HepG2 (cell line): ENCODE results near the gene XRCC2. TPM values are rescaled to one million over a fixed set of nuclear protein-coding genes. Genes with fewer than 3 reads are reported as not detected.

ENCODE experiments used
- ATAC-seq: fragments of 200-7000 bp; cut with Tn5 transposase; 3 replicates; pipeline ENCODE4 v1.9.1; 2020; ENCODE audit warnings: mild to moderate bottlenecking, moderate library complexity
- BruUV-seq: library from RNA; stranded (reverse); fragments of 400-500 nt; replicated peaks from 2 replicates; lab custom pipeline; 2021; lab: Mats Ljungman, UMichigan
- CTCF ChIA-PET: fragments of 300-600 bp; formaldehyde crosslinking; extraction: SDS; loops from one replicate; lab custom pipeline; 2021; ENCODE audit warnings: low total read pairs, inconsistent platforms, low intra/inter-chr PET ratio; lab: Yijun Ruan, JAX
- POLR2A ChIA-PET: fragments of 350-600 bp; sonication (Branson Sonifier 250); formaldehyde crosslinking; loops from one replicate; lab custom pipeline; 2020; ENCODE audit warnings: antibody characterized with exemption, inconsistent platforms; lab: Yijun Ruan, JAX
- DNase-seq: peaks from one replicate; pipeline ENCODE4 v3.0.0-alpha.2; 2015; ENCODE audit warnings: low spot score
- FAIRE-seq: peaks from 3 replicates; lab custom pipeline; 2011; peaks lifted over from hg19 to GRCh38; lab: Jason Lieb, UNC
- H2AFZ ChIP-seq: one replicate; pipeline ENCODE4 v1.6.1; 2011; ENCODE audit warnings: low read length, inconsistent platforms
- H3K27ac ChIP-seq: fragments of 300-600 bp; 3 replicates; pipeline ENCODE4 v1.8.0; 2011; ENCODE audit warnings: mixed run types, mild to moderate bottlenecking, mixed read lengths, low read length, inconsistent platforms; ENCODE audit not compliant: insufficient read depth; ENCODE audit errors: extremely low read length
- H3K27me3 ChIP-seq, 2 experiments: fragments of 200-600 bp in 1 of 2; 2 replicates in 1 of 2; 3 replicates in 1 of 2; pipeline versions ENCODE4 v1.6.0 to v1.8.0; 2011; ENCODE audit warnings: low read length in 2 of 2, mild to moderate bottlenecking in 2 of 2, moderate library complexity in 2 of 2, inconsistent platforms in 1 of 2; ENCODE audit not compliant: insufficient read depth in 2 of 2, control insufficient read depth in 1 of 2
- H3K36me3 ChIP-seq, 2 experiments: fragments of 200-600 bp in 1 of 2; replicated peaks in 1 of 2; 2 replicates in 1 of 2; 3 replicates in 1 of 2; pipeline versions ENCODE4 v1.5.1 to v1.8.0; 2011; ENCODE audit warnings: low read length in 2 of 2, inconsistent platforms in 1 of 2; ENCODE audit not compliant: insufficient read depth in 2 of 2, control insufficient read depth in 1 of 2
- H3K4me1 ChIP-seq: 2 replicates; pipeline ENCODE4 v1.5.1; 2012; ENCODE audit warnings: low read length, inconsistent platforms; ENCODE audit not compliant: insufficient read depth
- H3K4me2 ChIP-seq: 2 replicates; pipeline ENCODE4 v1.6.0; 2011; ENCODE audit warnings: low read depth, low read length, inconsistent platforms
- H3K4me3 ChIP-seq, 3 experiments: fragments of 200-600 bp in 1 of 3; sonication (generic), shearing (Covaris generic) in 1 of 3; replicated peaks in 1 of 3; 2 replicates each; pipeline ENCODE4 v1.5.1; 2011 to 2016; ENCODE audit warnings: low read length in 3 of 3, inconsistent platforms in 2 of 3, low read depth in 2 of 3, mild to moderate bottlenecking in 2 of 3, control low read depth in 1 of 3, mixed read lengths in 1 of 3; ENCODE audit not compliant: insufficient read depth in 1 of 3
- H3K79me2 ChIP-seq: one replicate; pipeline ENCODE4 v1.6.1; 2011; ENCODE audit warnings: low read length, inconsistent platforms; ENCODE audit not compliant: insufficient read depth
- H3K9ac ChIP-seq: 2 replicates; pipeline ENCODE4 v1.6.0; 2011; ENCODE audit warnings: mild to moderate bottlenecking, low read depth, low read length, inconsistent platforms; ENCODE audit not compliant: insufficient read depth
- H3K9me3 ChIP-seq: 2 replicates; pipeline ENCODE4 v1.5.1; 2012; ENCODE audit warnings: mild to moderate bottlenecking, low read length
- H4K20me1 ChIP-seq: 2 replicates; pipeline ENCODE4 v1.6.0; 2011; ENCODE audit warnings: inconsistent platforms, mild to moderate bottlenecking, low read length, moderate library complexity; ENCODE audit not compliant: insufficient read depth
- ARID2 ChIP-seq: sonication (generic); formaldehyde crosslinking; IDR thresholded peaks from 2 replicates; pipeline ENCODE4 v1.8.1; 2022; ENCODE audit warnings: mild to moderate bottlenecking, missing genetic modification reagents, borderline replicate concordance
- ATF7-NPFF ChIP-seq: sonication (generic); formaldehyde crosslinking; IDR thresholded peaks from 2 replicates; pipeline ENCODE4 v1.8.1; 2023; ENCODE audit warnings: mild to moderate bottlenecking, low read depth, missing genetic modification reagents, moderate library complexity
- MYC ChIP-seq: sonication (generic); formaldehyde crosslinking; IDR thresholded peaks from 2 replicates; pipeline ENCODE4 v1.9.0; 2021; ENCODE audit warnings: missing genetic modification reagents, borderline replicate concordance
- SAP130 ChIP-seq: IDR thresholded peaks from 2 replicates; pipeline ENCODE4 v1.6.1; 2016; ENCODE audit warnings: low read depth
- ZNF260 ChIP-seq: sonication (generic); formaldehyde crosslinking; IDR thresholded peaks from 2 replicates; pipeline ENCODE4 v1.4.0; 2020; ENCODE audit warnings: missing genetic modification reagents, low read depth, mild to moderate bottlenecking, borderline replicate concordance
- ZNF280D ChIP-seq: sonication (generic); formaldehyde crosslinking; IDR thresholded peaks from 2 replicates; pipeline ENCODE4 v1.5.1; 2020; ENCODE audit warnings: mild to moderate bottlenecking, missing genetic modification reagents
- ZNF547 ChIP-seq: sonication (generic); formaldehyde crosslinking; IDR thresholded peaks from 2 replicates; pipeline ENCODE4 v1.5.1; 2020; ENCODE audit warnings: mild to moderate bottlenecking, missing genetic modification reagents
- ZNF724P ChIP-seq: sonication (generic); formaldehyde crosslinking; IDR thresholded peaks from 2 replicates; pipeline ENCODE4 v1.8.0; 2022; ENCODE audit warnings: missing genetic modification reagents, borderline replicate concordance
- WGBS: methylation state at CpG from one replicate; pipeline ENCODE4 v1.1.6; 2017; ENCODE audit warnings: low lambda C conversion rate; 5-methylcytosine and 5-hydroxymethylcytosine counted together
- in situ Hi-C: cut with HindIII; loops from 2 replicates; pipeline ENCODE4 v1.10.0; 2017; ENCODE audit warnings: low pct_unique_long_range_greater_than_20kb; ENCODE audit not compliant: extremely low pct_ligation_motif_present
- intact Hi-C: fragments of 100-400 bp; cut with micrococcal nuclease; formaldehyde crosslinking; loops from one replicate; pipeline ENCODE4 v1.10.0; 2022; ENCODE audit not compliant: unreplicated experiment
- polyA plus RNA-seq, 8 experiments: library from polyadenylated mRNA; depleted of rRNA in 3 of 8; stranded (reverse) in 7 of 8; unstranded in 1 of 8; fragments of >200 nt; fragmentation: Illumina TruSeq in 4 of 8; extraction: Trizol in 4 of 8; gene quantifications; 2 replicates each; pipeline versions ENCODE4 v1.2.1 to v1.2.3, GENCODE V29; 2011 to 2016; ENCODE audit warnings: low read depth in 4 of 8, missing spikeins in 1 of 8, mixed read lengths in 1 of 8; ENCODE audit not compliant: insufficient read depth in 1 of 8
- total RNA-seq, 5 experiments: library from RNA; depleted of rRNA; stranded (reverse); fragments of >200 nt; fragmentation: Illumina TruSeq; extraction: Trizol; gene quantifications; 2 replicates each; pipeline ENCODE4 v1.2.3, GENCODE V29; 2016; ENCODE audit warnings: low read depth in 1 of 5
- TF ChIP-seq, protein P1 (sequence below): sonication (generic); formaldehyde crosslinking; IDR thresholded peaks from 2 replicates; pipeline ENCODE4 v1.8.1; 2023; ENCODE audit warnings: mild to moderate bottlenecking, missing genetic modification reagents, borderline replicate concordance

Gene XRCC2
- total and polyA plus RNA-seq, 2 of the 13 experiments (the other 11 are each of a cell fraction or from before 2014, with no cell fraction given) = 3.8 to 14.5 TPM

DNA sequence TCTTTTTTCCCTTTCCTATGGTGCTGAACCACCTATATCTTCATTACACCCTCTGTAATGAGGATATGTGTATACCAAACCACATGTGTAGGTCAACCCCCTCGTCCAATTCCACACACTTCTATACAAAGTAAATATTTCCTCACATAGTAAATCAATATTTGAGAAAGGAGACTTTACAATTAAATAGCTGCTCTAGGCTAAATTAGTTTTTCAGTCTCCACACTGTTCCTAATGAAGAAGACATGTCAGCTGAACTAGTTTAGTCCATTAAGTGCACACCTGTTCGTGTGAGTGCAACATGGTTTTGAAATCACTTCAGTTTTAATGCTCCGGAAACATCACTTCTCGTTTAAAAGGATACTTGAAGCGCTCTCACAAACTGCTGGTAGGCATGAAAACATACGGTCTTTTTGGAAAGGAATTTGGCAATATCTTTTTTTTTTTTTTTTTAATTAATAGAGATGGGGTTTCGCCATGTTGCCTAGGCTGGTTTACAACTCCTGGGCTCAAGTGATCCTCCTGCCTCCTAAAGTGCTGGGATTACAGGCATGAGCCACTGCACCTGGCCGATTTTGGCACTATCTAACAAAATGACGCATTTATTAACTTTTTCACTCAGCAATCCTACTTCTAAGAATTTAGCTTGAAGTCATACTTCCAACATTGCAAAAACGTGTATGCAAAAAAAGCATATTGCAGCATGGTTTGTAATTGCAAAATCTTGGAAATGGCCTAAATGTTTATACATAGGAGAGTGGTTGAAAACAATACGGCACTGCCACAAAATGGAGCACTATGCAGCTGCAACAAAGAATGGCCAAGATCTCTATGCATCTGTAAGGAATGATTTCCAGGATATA is 2.1 kb upstream of the XRCC2 start:
- Histone ChIP-seq H3K27ac (no peak overlapping the region), H4K20me1 (no peaks in the 10 kb centered on the region), H3K9ac (no peak overlapping the region)
- no peak for ATAC-seq
- no peak for TF ChIP-seq ZNF547 (CRISPR knock-in tag)
- 0 out of 2 replicates have a peak, but pooled peaks have one; percentile 81 for TF ChIP-seq ZNF260
- 0 out of 2 replicates have a peak, but pooled peaks have one; percentile 9 for TF ChIP-seq SAP130 (CRISPR knock-in tag)
- TF ChIP-seq, all 625 proteins: peak for 2
- intact Hi-C loops (no loop called here), in situ Hi-C loops (no loop called here)
- DNase-seq = no peak
- no peak for FAIRE-seq
- CTCF ChIA-PET = no interaction called here
- Histone ChIP-seq H3K27me3 (no peaks in the 10 kb centered on the region; a peak in 1 of 5 replicates), H3K9me3 (no peaks in the 10 kb centered on the region; the same call in 1 of the 2 replicates), H2AFZ (no peak overlapping the region), H3K4me2 (peak overlapping the region; percentile 30), H3K4me1 (peaks cover 37% of the 10 kb centered on the region), H3K36me3 (no peaks in the 10 kb centered on the region), H3K4me3 (no peak overlapping the region), H3K79me2 (peaks cover 17% of the 10 kb centered on the region)
- POLR2A ChIA-PET = no interaction called here
- 35% methylated on average over 11 of the region's 11 CpGs for WGBS
- no TSS peak for BruUV-seq

DNA sequence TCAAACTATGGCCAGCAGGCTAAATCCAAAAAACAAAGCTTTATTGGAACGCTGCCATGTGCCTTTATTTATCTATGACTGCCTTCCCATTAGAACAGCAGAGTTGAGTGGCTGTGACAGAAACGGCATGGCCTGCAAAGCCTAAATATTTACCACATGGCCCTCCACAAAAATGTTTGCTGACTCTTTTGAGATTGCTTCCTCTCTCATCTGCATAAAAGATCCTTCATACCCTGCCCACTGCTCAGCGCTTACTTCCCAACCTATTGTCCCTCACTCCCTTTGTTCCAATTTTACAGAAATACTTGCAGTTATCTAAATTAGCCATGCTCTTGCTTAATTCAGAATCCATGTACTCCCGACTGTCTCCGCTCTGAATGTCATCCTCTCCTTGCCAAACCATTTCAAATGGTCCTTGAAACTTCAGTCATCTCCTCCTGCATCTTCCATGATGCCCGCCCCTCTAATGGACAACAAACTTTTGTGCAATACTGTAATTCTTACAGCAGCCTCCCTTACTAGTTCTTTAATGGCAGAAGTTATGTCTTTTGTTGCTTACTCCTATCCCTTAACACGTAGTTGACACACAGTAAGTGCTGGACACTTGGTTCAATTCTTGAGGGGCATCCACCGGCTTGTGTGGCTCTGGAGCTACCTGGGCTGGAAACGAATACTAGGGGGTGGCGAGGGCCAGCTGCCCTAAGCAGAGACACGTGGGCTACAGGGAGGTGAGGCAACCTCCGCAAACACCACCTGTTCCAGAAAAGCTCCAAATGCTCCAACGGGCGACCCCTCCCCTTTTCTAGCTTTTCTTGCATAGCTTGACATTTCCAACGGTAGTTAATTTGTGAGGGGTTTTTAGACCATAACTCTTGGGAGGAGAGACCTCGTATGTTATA is 832 bp downstream of the XRCC2 start:
- in situ Hi-C loops (no loop called here), intact Hi-C loops (no loop called here)
- Histone ChIP-seq H3K27me3 (no peaks in the 10 kb centered on the region; a peak in 1 of 5 replicates), H3K4me3 (peak overlapping the region; percentile 78 to 88 (median 81)), H3K36me3 (no peaks in the 10 kb centered on the region), H3K9ac (peak overlapping the region; percentile 80), H4K20me1 (no peaks in the 10 kb centered on the region), H3K4me1 (peaks cover 48% of the 10 kb centered on the region), H3K4me2 (peak overlapping the region; percentile 97), H2AFZ (no peak overlapping the region), H3K79me2 (peaks cover 35% of the 10 kb centered on the region), H3K9me3 (no peaks in the 10 kb centered on the region; the same call in 1 of the 2 replicates), H3K27ac (peak overlapping the region; percentile 71)
- POLR2A ChIA-PET = no interaction called here
- ATAC-seq (peak; percentile 73), DNase-seq (peak; percentile 47), FAIRE-seq (no peak)
- BruUV-seq = TSS peak; percentile 87
- WGBS = 2% methylated on average over 16 of the region's 16 CpGs
- CTCF ChIA-PET = no interaction called here
- TF ChIP-seq ZNF724P (CRISPR knock-in tag) = 0 out of 2 replicates have a peak, but pooled peaks have one; percentile 11
- 0 out of 2 replicates have a peak, but pooled peaks have one; percentile 12 for TF ChIP-seq ATF7-NPFF (CRISPR knock-in tag)
- TF ChIP-seq, protein P1, sequence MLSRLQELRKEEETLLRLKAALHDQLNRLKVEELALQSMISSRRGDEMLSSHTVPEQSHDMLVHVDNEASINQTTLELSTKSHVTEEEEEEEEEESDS = peak; percentile 9; the same call in 1 of the 2 replicates
- TF ChIP-seq MYC = peak; percentile 32
- TF ChIP-seq ARID2 (CRISPR knock-in tag) = peak; percentile 76; the same call in 1 of the 2 replicates
- 0 out of 2 replicates have a peak, but pooled peaks have one; percentile 14 for TF ChIP-seq ZNF280D (CRISPR knock-in tag)
